PFSK-1 (cell line): ENCODE measurements around the gene KCNN4.

Experiments used
- FOXP2 ChIP-seq: optimal IDR thresholded peaks from 2 replicates; pipeline ENCODE3; 2011; ENCODE audit warnings: borderline replicate concordance, control low read depth, inconsistent platforms; ENCODE audit not compliant: insufficient read depth; ENCODE audit errors: extremely low read length, extremely low read depth
- POLR2AphosphoS5 ChIP-seq: IDR thresholded peaks from 2 replicates; pipeline ENCODE4 v1.6.1; 2012; ENCODE audit warnings: low read depth, mild to moderate bottlenecking, control low read depth, low read length, moderate library complexity
- REST ChIP-seq, 2 experiments: IDR thresholded peaks; 2 replicates each; pipeline versions ENCODE4 v1.6.1 to v1.8.0; 2011 to 2012; ENCODE audit warnings: low read depth in 2 of 2, low read length in 2 of 2, control low read depth in 1 of 2, inconsistent platforms in 1 of 2, mild to moderate bottlenecking in 1 of 2, moderate library complexity in 1 of 2; ENCODE audit not compliant: insufficient read depth in 1 of 2
- SIN3A ChIP-seq: IDR thresholded peaks from 2 replicates; pipeline ENCODE4 v1.6.1; 2012; ENCODE audit warnings: mild to moderate bottlenecking, low read length, moderate library complexity, borderline replicate concordance; ENCODE audit not compliant: insufficient read depth
- TAF1 ChIP-seq: IDR thresholded peaks from 2 replicates; pipeline ENCODE4 v1.6.1; 2012; ENCODE audit warnings: low read length, control low read depth, borderline replicate concordance; ENCODE audit not compliant: insufficient read depth

Gene KCNN4

GRCh38 chr19:43779820-43780219, 953 bp downstream of the KCNN4 start:
- no peak for TF ChIP-seq FOXP2
- no peak for TF ChIP-seq SIN3A
- TF ChIP-seq POLR2AphosphoS5 = no peak
- TF ChIP-seq REST (IDR thresholded peaks at IDR 0.05; ENCODE audit: insufficient read depth in 1 of 2, low read depth in 2 of 2, low read length in 2 of 2) = no peak
- no peak for TF ChIP-seq TAF1

GRCh38 chr19:43779147-43779819, 1.5 kb downstream of the KCNN4 start:
- TF ChIP-seq FOXP2 (no peak), POLR2AphosphoS5 (no peak), SIN3A (no peak), REST (IDR thresholded peaks at IDR 0.05; ENCODE audit: insufficient read depth in 1 of 2, low read depth in 2 of 2, low read length in 2 of 2) (no peak), TAF1 (no peak)

DNA sequence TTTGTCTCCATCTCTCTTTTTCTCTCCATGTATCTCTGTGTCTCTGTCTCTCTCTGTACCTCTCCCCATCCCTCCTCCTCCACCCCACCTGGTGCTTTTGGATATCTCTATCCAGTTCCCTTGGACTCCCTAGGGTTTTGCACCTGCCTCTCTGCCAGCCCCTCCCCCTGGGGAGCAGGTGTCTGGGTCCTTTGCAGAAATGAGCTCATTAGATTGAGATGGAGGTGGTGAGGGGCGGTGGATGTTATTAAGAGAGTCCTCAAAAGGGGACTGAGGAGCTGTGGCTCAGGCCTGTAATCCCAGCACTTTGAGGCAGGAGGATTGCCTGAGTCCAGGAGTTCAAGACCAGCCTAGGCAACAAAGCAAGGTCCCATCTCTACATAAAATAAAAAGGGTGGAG, 2.1 kb downstream of the KCNN4 start:
- TF ChIP-seq POLR2AphosphoS5 (no peak), REST (IDR thresholded peaks at IDR 0.05; ENCODE audit: insufficient read depth in 1 of 2, low read depth in 2 of 2, low read length in 2 of 2) (no peak), SIN3A (no peak), TAF1 (no peak), FOXP2 (no peak)

DNA sequence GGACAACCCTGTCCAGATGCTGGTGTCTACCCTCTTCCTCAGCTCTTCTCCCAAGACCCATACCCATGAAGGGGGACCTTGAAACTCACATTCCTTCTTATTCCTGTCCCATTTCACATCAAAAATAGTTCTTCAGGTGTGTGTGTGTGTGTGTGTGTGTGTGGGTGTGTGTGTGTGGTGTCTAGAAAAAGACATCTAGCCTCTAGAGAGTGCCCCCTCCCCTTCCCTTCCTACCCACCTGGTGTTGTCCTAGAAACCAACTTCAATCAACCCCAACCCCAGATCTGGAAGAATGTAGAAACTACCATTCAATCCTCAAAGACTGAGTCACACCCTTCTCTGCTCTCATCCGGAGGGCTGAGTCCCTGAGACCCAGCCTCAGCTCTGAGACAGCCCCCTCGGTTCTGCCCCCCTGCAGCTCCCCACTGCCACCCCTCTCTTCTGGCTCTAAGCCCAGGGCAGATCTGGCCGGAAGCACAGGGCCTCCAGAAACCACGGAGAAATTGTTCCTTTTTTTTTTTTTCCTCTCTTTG, 3.5 kb downstream of the KCNN4 start:
- TF ChIP-seq FOXP2 (no peak), REST (IDR thresholded peaks at IDR 0.05; ENCODE audit: insufficient read depth in 1 of 2, low read depth in 2 of 2, low read length in 2 of 2) (no peak), SIN3A (no peak), POLR2AphosphoS5 (no peak), TAF1 (no peak)

- TF ChIP-seq FOXP2 (no peak), REST (IDR thresholded peaks at IDR 0.05; ENCODE audit: insufficient read depth in 1 of 2, low read depth in 2 of 2, low read length in 2 of 2) (no peak), POLR2AphosphoS5 (no peak), TAF1 (no peak), SIN3A (no peak)
Measured at GRCh38 chr19:43776286-43776685, 4.5 kb downstream of the KCNN4 start.
